GM12878 (cell line): Measurements from ENCODE around the gene OR9Q1. TPM values are rescaled to one million over a fixed set of nuclear protein-coding genes. Genes with fewer than 3 reads are reported as not detected.

Source experiments
- ATAC-seq: fragments of 200-7000 bp; cut with Tn5 transposase; 3 replicates; pipeline ENCODE4 v1.9.1; 2020; ENCODE audit warnings: mild to moderate bottlenecking, moderate library complexity
- BruUV-seq: library from RNA; stranded (reverse); fragments of 400-500 nt; replicated peaks from 2 replicates; lab custom pipeline; 2021; lab: Mats Ljungman, UMichigan
- CTCF ChIA-PET: fragments of 300-600 bp; sonication (Branson Sonifier 250); formaldehyde crosslinking; extraction: SDS; loops from one replicate; lab custom pipeline; 2021; ENCODE audit warnings: inconsistent platforms; lab: Yijun Ruan, JAX
- POLR2A ChIA-PET: fragments of 350-600 bp; formaldehyde crosslinking; extraction: SDS; loops from one replicate; lab custom pipeline; 2021; ENCODE audit warnings: inconsistent platforms; lab: Charles Lee
- RAD21 ChIA-PET: fragments of 300-600 bp; sonication (Branson Sonifier 250); formaldehyde crosslinking; loops from one replicate; lab custom pipeline; 2023; ENCODE audit warnings: antibody characterized with exemption; ENCODE audit not compliant: unreplicated experiment; lab: Charles Lee
- SMC1A ChIA-PET: fragments of 300-600 bp; sonication (Branson Sonifier 250); formaldehyde crosslinking; loops from one replicate; lab custom pipeline; 2023; ENCODE audit not compliant: unreplicated experiment, uncharacterized antibody; lab: Charles Lee
- DNase-seq: peaks from one replicate; pipeline ENCODE4 v3.0.0-alpha.2; 2011; ENCODE audit warnings: low read depth, low spot score
- FAIRE-seq: peaks from 3 replicates; lab custom pipeline; 2011; peaks lifted over from hg19 to GRCh38; lab: Jason Lieb, UNC
- H2AFZ ChIP-seq: 2 replicates; pipeline ENCODE4 v1.6.0; 2011; ENCODE audit warnings: low read depth, low read length, control low read depth; ENCODE audit not compliant: control insufficient read depth
- H3K27ac ChIP-seq: 2 replicates; pipeline ENCODE4 v1.5.1; 2011; ENCODE audit warnings: control low read depth; ENCODE audit not compliant: control insufficient read depth, insufficient read depth
- H3K27me3 ChIP-seq, 2 experiments: replicated peaks in 1 of 2; 2 replicates each; pipeline versions ENCODE4 v1.6.0 to v1.6.1; 2011; ENCODE audit warnings: low read length in 1 of 2; ENCODE audit not compliant: control insufficient read depth in 2 of 2, insufficient read depth in 2 of 2
- H3K36me3 ChIP-seq, 2 experiments: 2 replicates each; pipeline ENCODE4 v1.5.1; 2011; ENCODE audit warnings: low read length in 1 of 2; ENCODE audit not compliant: control insufficient read depth in 2 of 2, insufficient read depth in 2 of 2
- H3K4me1 ChIP-seq: 2 replicates; pipeline ENCODE4 v1.6.1; 2011; ENCODE audit warnings: mild to moderate bottlenecking, low read length, moderate library complexity, mixed read lengths; ENCODE audit not compliant: control insufficient read depth, insufficient read depth
- H3K4me2 ChIP-seq: 2 replicates; pipeline ENCODE4 v1.6.0; 2011; ENCODE audit warnings: control low read depth; ENCODE audit not compliant: control insufficient read depth, insufficient read depth
- H3K4me3 ChIP-seq: fragments of 200-600 bp; sonication (generic); 2 replicates; pipeline ENCODE4 v1.5.1; 2016
- H3K79me2 ChIP-seq: 2 replicates; pipeline ENCODE4 v1.6.0; 2011; ENCODE audit warnings: low read length; ENCODE audit not compliant: control insufficient read depth, insufficient read depth
- H3K9ac ChIP-seq: 2 replicates; pipeline ENCODE4 v1.8.0; 2011; ENCODE audit warnings: low read length, control low read depth, mixed read lengths; ENCODE audit not compliant: control insufficient read depth, insufficient read depth
- H3K9me3 ChIP-seq: replicated peaks from 3 replicates; pipeline ENCODE4 v1.5.1; 2011; ENCODE audit warnings: mild to moderate bottlenecking, low read length; ENCODE audit not compliant: control insufficient read depth, insufficient read depth
- H4K20me1 ChIP-seq: 2 replicates; pipeline ENCODE4 v1.6.0; 2011; ENCODE audit not compliant: control insufficient read depth, insufficient read depth
- ATF3 ChIP-seq: IDR thresholded peaks from 2 replicates; pipeline ENCODE4 v1.6.1; 2011; ENCODE audit warnings: low read depth, mild to moderate bottlenecking, low read length, moderate library complexity, borderline replicate concordance; ENCODE audit errors: extremely low read depth
- IRF5 ChIP-seq: fragments of 450-650 bp; IDR thresholded peaks from 2 replicates; pipeline ENCODE4 v1.6.1; 2017; ENCODE audit warnings: borderline replicate concordance
- MTA3 ChIP-seq: IDR thresholded peaks from 2 replicates; pipeline ENCODE4 v1.6.1; 2012; ENCODE audit warnings: low read length, inconsistent platforms, borderline replicate concordance
- PML ChIP-seq: IDR thresholded peaks from 2 replicates; pipeline ENCODE4 v1.6.1; 2012; ENCODE audit warnings: low read length, inconsistent platforms
- RFX5 ChIP-seq: IDR thresholded peaks from 2 replicates; pipeline ENCODE4 v1.6.1; 2011; ENCODE audit warnings: low read depth, low read length, improper control_type of control experiment
- SPI1 ChIP-seq: IDR thresholded peaks from 2 replicates; pipeline ENCODE4 v1.6.1; 2011; ENCODE audit warnings: low read depth, mild to moderate bottlenecking, low read length, moderate library complexity, borderline replicate concordance; ENCODE audit not compliant: insufficient read depth
- TCF7 ChIP-seq: IDR thresholded peaks from 2 replicates; pipeline ENCODE4 v1.6.1; 2014; ENCODE audit warnings: antibody characterized with exemption, borderline replicate concordance
- WGBS: methylation state at CpG from one replicate; pipeline ENCODE4 v1.1.6; 2016; ENCODE audit warnings: low lambda C conversion rate; ENCODE audit not compliant: insufficient replicate concordance, insufficient coverage; ENCODE audit errors: missing lambda C conversion rate; 5-methylcytosine and 5-hydroxymethylcytosine counted together
- in situ Hi-C: fragments of 300-500 bp; cut with MboI; formaldehyde crosslinking; loops from 9 replicates; pipeline ENCODE4 v1.14.3; 2018; ENCODE audit warnings: mixed read lengths
- intact Hi-C: fragments of 100-400 bp; cut with micrococcal nuclease; formaldehyde crosslinking; loops from one replicate; pipeline ENCODE4 v1.14.2; 2022; ENCODE audit not compliant: unreplicated experiment
- polyA plus RNA-seq, 11 experiments: library from polyadenylated mRNA; depleted of rRNA in 4 of 11; unstranded in 6 of 11; stranded (reverse) in 5 of 11; fragments of >200 nt; fragmentation: Nextera tagmentation in 4 of 11; fragmentation: Illumina TruSeq in 1 of 11; extraction: Ambion mirVana in 4 of 11; extraction: Trizol in 1 of 11; gene quantifications; 1 replicate in 1 of 11; 2 replicates in 10 of 11; pipeline versions ENCODE4 v1.2.1 to v1.2.3, GENCODE V29; 2011 to 2016; ENCODE audit warnings: inconsistent platforms in 2 of 11, missing spikeins in 2 of 11, low read depth in 1 of 11
- total RNA-seq, 4 experiments: library from RNA; depleted of rRNA in 3 of 4; stranded (reverse); fragments of >200 nt in 3 of 4; fragmentation: Illumina TruSeq in 1 of 4; extraction: Trizol in 1 of 4; gene quantifications; 2 replicates each; pipeline versions ENCODE4 v1.2.1 to v1.2.3, GENCODE V29; 2013 to 2021

Gene OR9Q1
- total and polyA plus RNA-seq, 10 of the 15 experiments (the other 5 are each of a cell fraction or from before 2014, with no cell fraction given): not detected

GRCh38 chr11:58046231-58046630 is 22.6 kb downstream of the OR9Q1 start:
- no peak overlapping the region for H3K9ac ChIP-seq
- in situ Hi-C loops: no loop called here
- no peaks in the 10 kb centered on the region for H3K36me3 ChIP-seq
- ChIA-PET RAD21 (no interaction called here), SMC1A (interaction anchor here (1.3 kb wide), 1 partner anchor 8 kb away, joined by 3 read pairs; no protein-coding TSS in a partner anchor), CTCF (no interaction called here), POLR2A (no interaction called here)
- 2% methylated on average over 3 of the region's 3 CpGs for WGBS
- no peak overlapping the region for H3K4me2 ChIP-seq
- ATAC-seq: no peak
- no peaks in the 10 kb centered on the region for H3K4me1 ChIP-seq
- H3K9me3 ChIP-seq: no peaks in the 10 kb centered on the region
- no peaks in the 10 kb centered on the region for H4K20me1 ChIP-seq
- H3K4me3 ChIP-seq: no peak overlapping the region
- intact Hi-C loops: no loop called here
- no peaks in the 10 kb centered on the region for H3K79me2 ChIP-seq
- no peak overlapping the region for H3K27ac ChIP-seq
- H3K27me3 ChIP-seq: no peaks in the 10 kb centered on the region
- no TSS peak for BruUV-seq
- no peak overlapping the region for H2AFZ ChIP-seq
- no peak for FAIRE-seq
- TF ChIP-seq MTA3: no peak
- TF ChIP-seq TCF7: no peak
- no peak for TF ChIP-seq PML
- TF ChIP-seq ATF3: no peak
- no peak for DNase-seq

- H3K9ac ChIP-seq: no peak overlapping the region
- ATAC-seq (no peak), FAIRE-seq (no peak), DNase-seq (no peak)
- in situ Hi-C loops (no loop called here), intact Hi-C loops (no loop called here)
- H3K36me3 ChIP-seq: no peaks in the 10 kb centered on the region
- no peaks in the 10 kb centered on the region for H3K4me1 ChIP-seq
- H3K4me3 ChIP-seq: no peak overlapping the region
- H3K79me2 ChIP-seq: no peaks in the 10 kb centered on the region
- no peaks in the 10 kb centered on the region for H4K20me1 ChIP-seq
- no peaks in the 10 kb centered on the region for H3K27me3 ChIP-seq
- ChIA-PET POLR2A (interaction anchor here (0.6 kb wide), 1 partner anchor 13 kb away, joined by 4 read pairs; no protein-coding TSS in a partner anchor), SMC1A (no interaction called here), CTCF (no interaction called here), RAD21 (no interaction called here)
- 46% methylated on average over 3 of the region's 3 CpGs for WGBS
- no peaks in the 10 kb centered on the region for H3K9me3 ChIP-seq
- no TSS peak for BruUV-seq
- no peak overlapping the region for H3K27ac ChIP-seq
- TF ChIP-seq IRF5 (no peak), RFX5 (no peak), SPI1 (peak; percentile 48; the same call in 1 of the 2 replicates), MTA3 (no peak)
- no peak overlapping the region for H2AFZ ChIP-seq
- no peak overlapping the region for H3K4me2 ChIP-seq
Measured at GRCh38 chr11:58047818-58048217, 24.1 kb downstream of the OR9Q1 start.
